ENCODE data around the gene CNTNAP5. TPM values are rescaled to one million over a fixed set of nuclear protein-coding genes. Genes with fewer than 3 reads are reported as not detected.
A peak's percentile ranks its signal among the peaks of the same experiment; 100 is the strongest.

Gene CNTNAP5
- total RNA-seq, 1 experiment from 2014 or later = not detected

- Mint-ChIP-seq H3K36me3 (ENCODE audit: insufficient read depth, unreplicated experiment) (no peaks in the 10 kb centered on the region), H3K27me3 (ENCODE audit: insufficient read depth, unreplicated experiment) (peaks cover 11% of the 10 kb centered on the region), H3K27ac (ENCODE audit: low read depth, unreplicated experiment) (no peak overlapping the region), H3K4me3 (ENCODE audit: unreplicated experiment) (no peak overlapping the region), H3K9me3 (ENCODE audit: unreplicated experiment) (no peaks in the 10 kb centered on the region), H3K4me1 (ENCODE audit: insufficient read depth, unreplicated experiment) (no peaks in the 10 kb centered on the region)
- DNase-seq (ENCODE audit: unreplicated experiment) = no peak
- CTCF ChIA-PET = no interaction called here
- BruUV-seq (replicated peaks) = no TSS peak
- POLR2A ChIA-PET = no interaction called here
- TF ChIP-seq, protein P1, sequence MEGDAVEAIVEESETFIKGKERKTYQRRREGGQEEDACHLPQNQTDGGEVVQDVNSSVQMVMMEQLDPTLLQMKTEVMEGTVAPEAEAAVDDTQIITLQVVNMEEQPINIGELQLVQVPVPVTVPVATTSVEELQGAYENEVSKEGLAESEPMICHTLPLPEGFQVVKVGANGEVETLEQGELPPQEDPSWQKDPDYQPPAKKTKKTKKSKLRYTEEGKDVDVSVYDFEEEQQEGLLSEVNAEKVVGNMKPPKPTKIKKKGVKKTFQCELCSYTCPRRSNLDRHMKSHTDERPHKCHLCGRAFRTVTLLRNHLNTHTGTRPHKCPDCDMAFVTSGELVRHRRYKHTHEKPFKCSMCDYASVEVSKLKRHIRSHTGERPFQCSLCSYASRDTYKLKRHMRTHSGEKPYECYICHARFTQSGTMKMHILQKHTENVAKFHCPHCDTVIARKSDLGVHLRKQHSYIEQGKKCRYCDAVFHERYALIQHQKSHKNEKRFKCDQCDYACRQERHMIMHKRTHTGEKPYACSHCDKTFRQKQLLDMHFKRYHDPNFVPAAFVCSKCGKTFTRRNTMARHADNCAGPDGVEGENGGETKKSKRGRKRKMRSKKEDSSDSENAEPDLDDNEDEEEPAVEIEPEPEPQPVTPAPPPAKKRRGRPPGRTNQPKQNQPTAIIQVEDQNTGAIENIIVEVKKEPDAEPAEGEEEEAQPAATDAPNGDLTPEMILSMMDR (IDR thresholded peaks at IDR 0.05; ENCODE audit: unreplicated experiment) = no peak
- intact Hi-C loops (cut with micrococcal nuclease) = no loop called here
Observed at GRCh38 chr2:124559236-124559635, 534.1 kb downstream of the CNTNAP5 start.

DNA sequence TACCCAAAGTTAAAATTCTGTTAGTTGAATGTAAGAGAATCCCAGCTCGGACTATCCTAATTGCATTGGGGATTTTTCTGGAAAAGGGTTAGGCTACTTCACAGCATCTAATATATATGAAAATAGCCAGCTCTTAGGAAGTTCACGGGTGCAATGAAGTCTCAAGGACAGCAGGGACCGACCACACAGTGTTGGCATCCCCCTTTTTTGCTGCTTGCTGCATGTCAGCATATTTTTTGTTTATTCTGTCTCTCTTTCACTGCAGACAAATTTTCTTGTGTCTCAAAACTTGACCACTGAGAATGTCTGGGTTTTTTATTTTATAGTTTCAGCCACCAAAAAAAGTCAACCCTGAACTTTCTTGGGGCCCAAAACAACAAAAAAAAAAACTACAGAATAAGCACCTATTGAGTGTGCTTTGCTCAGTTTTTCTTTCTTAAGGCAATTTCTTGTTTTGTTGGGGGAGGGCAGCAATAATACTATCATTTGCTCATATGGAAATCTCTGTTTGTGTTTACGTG lies 535.6 kb downstream of the CNTNAP5 start:
- Mint-ChIP-seq H3K27me3 (ENCODE audit: insufficient read depth, unreplicated experiment) (peaks cover 9% of the 10 kb centered on the region), H3K9me3 (ENCODE audit: unreplicated experiment) (no peaks in the 10 kb centered on the region), H3K27ac (ENCODE audit: low read depth, unreplicated experiment) (no peak overlapping the region), H3K4me1 (ENCODE audit: insufficient read depth, unreplicated experiment) (no peaks in the 10 kb centered on the region), H3K4me3 (ENCODE audit: unreplicated experiment) (no peak overlapping the region), H3K36me3 (ENCODE audit: insufficient read depth, unreplicated experiment) (no peaks in the 10 kb centered on the region)
- TF ChIP-seq, protein P1 (IDR thresholded peaks at IDR 0.05; ENCODE audit: unreplicated experiment) = no peak
- DNase-seq (ENCODE audit: unreplicated experiment) = no peak
- POLR2A ChIA-PET = no interaction called here
- BruUV-seq (replicated peaks) = no TSS peak
- CTCF ChIA-PET = no interaction called here
- intact Hi-C loops (cut with micrococcal nuclease) = no loop called here

DNA sequence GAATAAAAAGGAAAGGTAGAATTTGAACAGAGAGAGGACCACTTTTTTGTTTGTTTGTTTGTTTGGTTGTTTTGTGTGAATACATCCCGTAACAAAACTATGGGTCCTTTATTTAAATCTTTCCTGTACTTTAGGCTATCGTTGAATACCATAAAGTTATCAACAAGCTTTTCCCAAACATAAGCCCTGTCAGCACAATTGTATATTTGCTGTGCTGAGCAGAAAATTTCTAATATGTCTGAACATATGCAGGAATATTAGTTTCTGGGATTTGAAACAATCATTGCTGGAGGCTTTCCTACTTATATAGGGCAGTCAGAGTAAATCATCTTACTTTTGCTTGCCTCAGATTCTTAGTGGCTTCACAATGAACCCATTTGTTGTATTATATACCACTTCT lies 536.4 kb downstream of the CNTNAP5 start:
- DNase-seq (ENCODE audit: unreplicated experiment) = no peak
- Mint-ChIP-seq H3K9me3 (ENCODE audit: unreplicated experiment) (no peaks in the 10 kb centered on the region), H3K4me1 (ENCODE audit: insufficient read depth, unreplicated experiment) (peaks cover 6% of the 10 kb centered on the region), H3K27ac (ENCODE audit: low read depth, unreplicated experiment) (no peak overlapping the region), H3K27me3 (ENCODE audit: insufficient read depth, unreplicated experiment) (peaks cover under 1% of the 10 kb centered on the region), H3K4me3 (ENCODE audit: unreplicated experiment) (no peak overlapping the region), H3K36me3 (ENCODE audit: insufficient read depth, unreplicated experiment) (no peaks in the 10 kb centered on the region)
- CTCF ChIA-PET = no interaction called here
- POLR2A ChIA-PET = no interaction called here
- intact Hi-C loops (cut with micrococcal nuclease) = no loop called here
- no TSS peak for BruUV-seq (replicated peaks)
- TF ChIP-seq, protein P1 (IDR thresholded peaks at IDR 0.05; ENCODE audit: unreplicated experiment) = no peak

DNA sequence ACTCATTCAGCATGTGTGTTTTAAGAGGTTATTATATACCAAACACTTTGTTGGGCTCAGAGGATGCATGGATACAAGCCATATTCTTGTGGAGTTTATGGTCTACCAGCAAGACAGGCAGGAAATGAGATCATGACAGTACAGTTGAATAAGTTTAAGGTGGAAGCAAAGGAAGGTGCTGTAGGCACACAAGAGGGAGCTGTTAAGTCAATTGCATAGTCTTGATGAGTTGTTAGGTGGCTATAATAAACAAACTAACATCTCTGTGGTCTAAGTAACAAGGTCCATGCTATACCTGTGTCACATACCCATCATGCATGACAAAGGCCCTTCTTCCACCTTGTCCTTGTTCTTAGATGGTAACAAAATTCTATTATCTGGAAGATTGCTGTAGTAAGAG lies 538.3 kb downstream of the CNTNAP5 start:
- Mint-ChIP-seq H3K36me3 (ENCODE audit: insufficient read depth, unreplicated experiment) (no peaks in the 10 kb centered on the region), H3K9me3 (ENCODE audit: unreplicated experiment) (no peaks in the 10 kb centered on the region), H3K4me1 (ENCODE audit: insufficient read depth, unreplicated experiment) (peaks cover 9% of the 10 kb centered on the region), H3K27me3 (ENCODE audit: insufficient read depth, unreplicated experiment) (no peaks in the 10 kb centered on the region), H3K27ac (ENCODE audit: low read depth, unreplicated experiment) (no peak overlapping the region), H3K4me3 (ENCODE audit: unreplicated experiment) (no peak overlapping the region)
- DNase-seq (ENCODE audit: unreplicated experiment) = peak; percentile 11
- ChIA-PET POLR2A (interaction anchor here (0.9 kb wide), 1 partner anchor 170 kb away, joined by 3 read pairs; no protein-coding TSS in a partner anchor), CTCF (no interaction called here)
- TF ChIP-seq, protein P1 (IDR thresholded peaks at IDR 0.05; ENCODE audit: unreplicated experiment) = no peak
- intact Hi-C loops (cut with micrococcal nuclease) = no loop called here
- no TSS peak for BruUV-seq (replicated peaks)
